Astrocyte of the hippocampus (primary cell): ENCODE results near the gene VWC2L.

Experiments used
- DNase-seq: peaks from one replicate; pipeline ENCODE4 v3.0.0; 2011; ENCODE audit warnings: low read depth, low spot score

Gene VWC2L

DNA sequence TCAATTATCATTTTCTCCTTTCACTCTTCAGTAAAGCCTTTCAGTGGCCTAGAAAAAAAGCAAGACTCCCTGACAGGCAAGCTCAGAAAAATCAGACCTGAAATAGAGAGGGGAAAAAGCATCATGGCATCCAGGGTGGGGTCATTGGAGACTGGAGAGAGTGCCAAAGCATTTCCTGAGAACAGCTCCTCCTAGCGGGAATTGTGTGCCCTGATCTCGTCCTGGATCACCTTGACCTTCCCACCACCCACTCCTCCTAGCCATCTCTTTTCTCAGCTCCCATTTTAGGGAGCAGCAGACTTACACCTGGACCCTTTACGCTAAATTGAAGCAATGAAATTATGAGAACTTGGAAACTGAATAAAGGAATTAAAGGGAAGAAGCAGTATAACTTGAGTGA, 176.6 kb downstream of the VWC2L start:
- no peak for DNase-seq

- DNase-seq = no peak
Measured at GRCh38 chr2:214591366-214591765, 180.5 kb downstream of the VWC2L start.

GRCh38 chr2:214592011-214592410, 181.2 kb downstream of the VWC2L start:
- DNase-seq = no peak

DNA sequence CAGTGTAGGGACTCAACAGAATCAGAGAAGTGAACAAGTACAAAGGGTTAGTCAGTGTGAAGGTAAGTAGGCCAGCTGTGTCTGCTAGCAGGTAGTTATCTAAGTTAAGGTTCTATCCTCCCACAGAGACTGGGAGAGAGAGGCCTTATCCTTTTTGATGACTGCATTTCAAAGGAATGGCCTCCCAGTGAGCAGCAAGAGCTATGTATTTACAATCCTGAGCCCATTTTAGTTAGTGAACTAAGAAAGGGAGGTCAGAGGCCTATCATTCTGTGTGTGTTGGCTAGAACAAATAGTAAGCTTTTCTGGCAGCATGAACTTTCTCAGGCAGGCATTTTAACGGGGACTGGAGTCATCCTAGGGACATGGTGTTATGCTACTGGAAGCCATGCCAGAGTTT, 182.9 kb downstream of the VWC2L start:
- DNase-seq = peak; percentile 91

- DNase-seq = no peak
Measured at GRCh38 chr2:214601852-214602633, 191.2 kb downstream of the VWC2L start.

DNA sequence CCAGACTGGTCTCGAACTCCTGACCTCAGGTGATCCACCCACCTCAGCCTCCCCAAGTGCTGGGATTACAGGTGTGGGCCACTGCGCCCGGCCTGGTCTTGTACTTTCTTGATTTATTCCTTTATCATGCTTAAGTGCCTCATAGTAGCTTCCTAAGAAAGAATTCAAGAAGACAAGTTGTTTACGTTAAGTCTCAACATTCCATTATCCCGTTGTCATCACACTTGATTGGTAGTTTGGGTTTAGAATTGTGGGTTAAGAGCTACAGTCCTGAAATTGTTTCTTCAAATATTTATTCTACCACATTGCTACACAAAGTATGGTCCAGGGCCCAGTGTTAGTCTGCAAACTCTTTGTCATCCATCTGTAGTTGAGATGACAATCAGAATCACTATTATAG, 194.0 kb downstream of the VWC2L start:
- DNase-seq = peak; percentile 74

GRCh38 chr2:214607051-214607450, 196.2 kb downstream of the VWC2L start:
- no peak for DNase-seq

DNA sequence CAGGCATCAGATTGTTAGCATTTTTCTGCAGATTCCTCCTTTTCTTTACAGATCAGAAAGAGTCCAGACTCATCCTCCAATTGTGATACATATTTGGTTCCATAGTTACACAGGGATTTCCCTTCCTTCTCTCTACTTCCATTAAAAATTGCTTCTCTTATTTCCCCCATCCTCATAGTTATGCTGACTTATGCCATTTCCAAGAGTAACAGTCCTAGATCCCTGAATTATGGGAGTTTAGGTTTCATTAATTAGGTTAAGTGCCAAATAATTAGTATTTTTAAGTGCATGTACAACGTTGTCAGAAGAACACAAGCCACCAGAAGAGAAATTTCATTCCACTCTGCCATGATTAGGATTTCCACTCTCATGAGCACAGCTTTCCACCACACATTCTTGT, 200.2 kb downstream of the VWC2L start:
- DNase-seq = no peak

DNA sequence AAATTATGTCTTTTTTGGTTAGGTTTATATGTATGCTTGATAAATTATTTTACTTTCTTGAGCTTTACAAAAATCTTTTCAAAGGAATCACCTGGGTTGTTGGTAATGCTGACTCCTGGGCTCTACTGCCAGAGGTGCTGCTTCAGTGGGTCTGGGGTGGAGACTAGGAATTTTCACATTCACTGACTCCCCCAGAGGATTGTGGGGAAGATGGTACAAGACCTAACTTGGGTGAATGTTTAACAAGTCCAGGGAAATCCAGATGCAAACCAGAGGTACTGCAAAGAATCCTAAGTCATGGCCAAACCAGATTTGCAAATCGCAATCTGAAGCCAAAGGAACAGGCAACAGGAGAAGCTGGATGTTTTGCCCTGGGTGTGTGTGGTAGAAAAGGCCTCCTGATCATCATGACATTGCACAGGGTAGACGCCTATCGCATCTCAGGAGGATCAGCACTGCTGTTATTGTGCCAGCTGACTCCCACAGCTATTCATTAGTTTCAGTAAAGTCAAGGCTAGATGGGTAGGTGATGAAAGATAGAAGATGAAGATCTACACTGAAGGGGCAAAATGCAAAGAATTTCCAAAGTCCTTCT, 213.4 kb downstream of the VWC2L start:
- no peak for DNase-seq

- DNase-seq = peak; percentile 41
Measured at GRCh38 chr2:214628091-214628490, 217.2 kb downstream of the VWC2L start.
